Breast epithelium (tissue), 4 donors: Measurements from ENCODE around the gene ATG9B. TPM values are rescaled to one million over a fixed set of nuclear protein-coding genes. Genes with fewer than 3 reads are reported as not detected.

Experiments
- DNase-seq, 2 donors: peaks; one replicate each; pipeline ENCODE4 v3.0.0-alpha.2; 2019; ENCODE audit warnings: low spot score in 2 of 2
- H3K27ac ChIP-seq, 2 donors: fragments of 200-600 bp; sonication (generic) in 1 of 2; one replicate each; pipeline ENCODE4 v1.5.1; 2016 to 2019; ENCODE audit warnings: mild to moderate bottlenecking in 1 of 2
- H3K27me3 ChIP-seq, 2 donors: fragments of 200-600 bp; sonication (generic) in 1 of 2; one replicate each; pipeline versions ENCODE4 v1.5.1 to v1.6.0; 2017 to 2019; ENCODE audit warnings: control low read depth in 1 of 2, mild to moderate bottlenecking in 1 of 2
- H3K36me3 ChIP-seq: fragments of 200-600 bp; one replicate; pipeline ENCODE4 v1.5.1; 2019
- H3K4me1 ChIP-seq, 2 donors: fragments of 200-600 bp; sonication (generic); one replicate each; pipeline ENCODE4 v1.5.1; 2016 to 2019; ENCODE audit warnings: control low read depth in 1 of 2
- H3K4me3 ChIP-seq, 3 donors: fragments of 200-600 bp; sonication (generic); 1 replicate in 2 of 3; 2 replicates in 1 of 3; pipeline ENCODE4 v1.5.1; 2016 to 2019; ENCODE audit warnings: mild to moderate bottlenecking in 3 of 3, moderate library complexity in 2 of 3
- H3K9me3 ChIP-seq, 2 donors: fragments of 200-600 bp; sonication (generic) in 1 of 2; one replicate each; pipeline ENCODE4 v1.5.1; 2016 to 2019; ENCODE audit warnings: control low read depth in 1 of 2
- POLR2A ChIP-seq: fragments of 450-650 bp; IDR thresholded peaks from one replicate; pipeline ENCODE4 v1.6.1; 2016; ENCODE audit warnings: antibody characterized with exemption, mild to moderate bottlenecking, moderate library complexity
- POLR2AphosphoS5 ChIP-seq, 3 donors: sonication (generic); formaldehyde crosslinking; IDR thresholded peaks; one replicate each; pipeline ENCODE4 v1.6.1; 2017; ENCODE audit warnings: antibody characterized with exemption in 3 of 3
- intact Hi-C: fragments of 100-400 bp; cut with DNase I; formaldehyde crosslinking; loops from one replicate; pipeline ENCODE4 v1.15.1; 2023; ENCODE audit warnings: low total_unique reads
- total RNA-seq, 3 donors: library from RNA; depleted of rRNA; stranded (reverse); fragments of >200 nt; gene quantifications; one replicate each; pipeline ENCODE4 v1.1.0, GENCODE V29; 2016
- TF ChIP-seq, protein P1 (sequence below), 3 donors: fragments of 450-650 bp; IDR thresholded peaks; one replicate each; pipeline ENCODE4 v1.5.1; 2016 to 2017; ENCODE audit warnings: antibody characterized with exemption in 3 of 3, mild to moderate bottlenecking in 3 of 3, moderate library complexity in 3 of 3

ATG9B gene, protein sequence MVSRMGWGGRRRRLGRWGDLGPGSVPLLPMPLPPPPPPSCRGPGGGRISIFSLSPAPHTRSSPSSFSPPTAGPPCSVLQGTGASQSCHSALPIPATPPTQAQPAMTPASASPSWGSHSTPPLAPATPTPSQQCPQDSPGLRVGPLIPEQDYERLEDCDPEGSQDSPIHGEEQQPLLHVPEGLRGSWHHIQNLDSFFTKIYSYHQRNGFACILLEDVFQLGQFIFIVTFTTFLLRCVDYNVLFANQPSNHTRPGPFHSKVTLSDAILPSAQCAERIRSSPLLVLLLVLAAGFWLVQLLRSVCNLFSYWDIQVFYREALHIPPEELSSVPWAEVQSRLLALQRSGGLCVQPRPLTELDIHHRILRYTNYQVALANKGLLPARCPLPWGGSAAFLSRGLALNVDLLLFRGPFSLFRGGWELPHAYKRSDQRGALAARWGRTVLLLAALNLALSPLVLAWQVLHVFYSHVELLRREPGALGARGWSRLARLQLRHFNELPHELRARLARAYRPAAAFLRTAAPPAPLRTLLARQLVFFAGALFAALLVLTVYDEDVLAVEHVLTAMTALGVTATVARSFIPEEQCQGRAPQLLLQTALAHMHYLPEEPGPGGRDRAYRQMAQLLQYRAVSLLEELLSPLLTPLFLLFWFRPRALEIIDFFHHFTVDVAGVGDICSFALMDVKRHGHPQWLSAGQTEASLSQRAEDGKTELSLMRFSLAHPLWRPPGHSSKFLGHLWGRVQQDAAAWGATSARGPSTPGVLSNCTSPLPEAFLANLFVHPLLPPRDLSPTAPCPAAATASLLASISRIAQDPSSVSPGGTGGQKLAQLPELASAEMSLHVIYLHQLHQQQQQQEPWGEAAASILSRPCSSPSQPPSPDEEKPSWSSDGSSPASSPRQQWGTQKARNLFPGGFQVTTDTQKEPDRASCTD
- 1 to 10 TPM in 1 of 3 donors, under 1 TPM in 1, not detected in 1; 0.44 to 2.0 TPM for total RNA-seq

- H3K36me3 ChIP-seq = no peaks in the 10 kb centered on the region
- TF ChIP-seq POLR2AphosphoS5 (IDR thresholded peaks at IDR 0.05) = no peak
- H3K4me1 ChIP-seq = no peaks in the 10 kb centered on the region
- no peaks in the 10 kb centered on the region for H3K27me3 ChIP-seq
- DNase-seq = no peak
- H3K4me3 ChIP-seq = no peak within 1 kb of the TSS
- H3K27ac ChIP-seq = no peak within 1 kb of the TSS
- H3K9me3 ChIP-seq = no peaks in the 10 kb centered on the region
- intact Hi-C loops = no loop called here
Observed at GRCh38 chr7:151024435-151025056, at the start of gene ATG9B. TSS of gene ATG9B (minus strand) at chr7:151024494. CDS start at chr7:151024423, 71 bp downstream.

GRCh38 chr7:151073990-151074389, 49.7 kb upstream of the ATG9B start:
- Histone ChIP-seq H3K4me3 (no peak overlapping the region), H3K27ac (no peak overlapping the region), H3K36me3 (peaks cover 19% of the 10 kb centered on the region), H3K9me3 (no peaks in the 10 kb centered on the region), H3K27me3 (no peaks in the 10 kb centered on the region), H3K4me1 (peaks cover 0 to 1% of the 10 kb centered on the region in 2 donors)
- TF ChIP-seq POLR2AphosphoS5 (IDR thresholded peaks at IDR 0.05) (no peak), POLR2A (no peak)
- TF ChIP-seq, protein P1, sequence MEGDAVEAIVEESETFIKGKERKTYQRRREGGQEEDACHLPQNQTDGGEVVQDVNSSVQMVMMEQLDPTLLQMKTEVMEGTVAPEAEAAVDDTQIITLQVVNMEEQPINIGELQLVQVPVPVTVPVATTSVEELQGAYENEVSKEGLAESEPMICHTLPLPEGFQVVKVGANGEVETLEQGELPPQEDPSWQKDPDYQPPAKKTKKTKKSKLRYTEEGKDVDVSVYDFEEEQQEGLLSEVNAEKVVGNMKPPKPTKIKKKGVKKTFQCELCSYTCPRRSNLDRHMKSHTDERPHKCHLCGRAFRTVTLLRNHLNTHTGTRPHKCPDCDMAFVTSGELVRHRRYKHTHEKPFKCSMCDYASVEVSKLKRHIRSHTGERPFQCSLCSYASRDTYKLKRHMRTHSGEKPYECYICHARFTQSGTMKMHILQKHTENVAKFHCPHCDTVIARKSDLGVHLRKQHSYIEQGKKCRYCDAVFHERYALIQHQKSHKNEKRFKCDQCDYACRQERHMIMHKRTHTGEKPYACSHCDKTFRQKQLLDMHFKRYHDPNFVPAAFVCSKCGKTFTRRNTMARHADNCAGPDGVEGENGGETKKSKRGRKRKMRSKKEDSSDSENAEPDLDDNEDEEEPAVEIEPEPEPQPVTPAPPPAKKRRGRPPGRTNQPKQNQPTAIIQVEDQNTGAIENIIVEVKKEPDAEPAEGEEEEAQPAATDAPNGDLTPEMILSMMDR (IDR thresholded peaks at IDR 0.05) = no peak
- no peak for DNase-seq
- intact Hi-C loops = no loop called here

DNA sequence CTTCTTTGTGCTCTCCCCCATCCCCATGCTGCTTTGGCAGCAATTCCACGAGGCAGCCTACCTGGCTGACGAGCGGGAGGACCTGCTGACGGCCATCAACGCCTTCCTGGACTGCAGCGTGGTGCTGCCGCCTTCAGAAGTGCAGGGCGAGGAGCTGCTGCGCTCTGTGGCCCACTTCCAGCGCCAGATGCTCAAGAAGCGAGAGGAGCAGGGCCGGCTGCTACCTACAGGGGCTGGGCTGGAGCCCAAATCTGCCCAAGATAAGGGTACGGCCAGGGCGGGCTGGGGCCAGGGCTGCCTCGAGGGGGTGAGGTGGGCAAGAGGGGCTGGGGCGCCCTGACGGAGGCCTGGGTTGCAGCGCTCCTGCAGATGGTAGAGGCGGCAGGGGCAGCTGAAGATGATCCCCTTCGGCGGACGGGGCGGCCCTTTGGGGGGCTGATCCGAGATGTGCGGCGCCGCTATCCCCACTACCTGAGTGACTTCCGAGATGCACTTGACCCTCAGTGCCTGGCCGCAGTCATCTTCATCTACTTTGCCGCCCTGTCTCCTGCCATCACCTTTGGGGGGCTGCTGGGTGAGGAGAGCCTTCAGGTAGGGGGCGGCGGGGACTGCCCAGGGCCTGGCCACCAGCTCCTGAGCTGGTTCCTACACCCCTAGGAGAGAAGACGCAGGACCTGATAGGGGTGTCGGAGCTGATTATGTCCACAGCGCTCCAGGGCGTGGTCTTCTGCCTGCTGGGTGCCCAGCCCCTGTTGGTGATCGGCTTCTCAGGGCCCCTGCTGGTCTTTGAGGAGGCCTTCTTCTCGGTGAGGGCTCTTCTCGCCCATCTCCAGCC, 47.0 kb upstream of the ATG9B start:
- Histone ChIP-seq H3K27me3 (no peaks in the 10 kb centered on the region), H3K36me3 (peaks cover 29% of the 10 kb centered on the region), H3K4me3 (no peak overlapping the region), H3K9me3 (no peaks in the 10 kb centered on the region), H3K27ac (no peak overlapping the region), H3K4me1 (no peaks in the 10 kb centered on the region)
- intact Hi-C loops = no loop called here
- no peak for DNase-seq
- TF ChIP-seq POLR2A (no peak), POLR2AphosphoS5 (IDR thresholded peaks at IDR 0.05) (no peak)
- TF ChIP-seq, protein P1 (IDR thresholded peaks at IDR 0.05) = no peak

- Histone ChIP-seq H3K36me3 (peaks cover 29% of the 10 kb centered on the region), H3K4me1 (no peaks in the 10 kb centered on the region), H3K9me3 (no peaks in the 10 kb centered on the region), H3K27ac (no peak overlapping the region), H3K4me3 (no peak overlapping the region), H3K27me3 (no peaks in the 10 kb centered on the region)
- TF ChIP-seq, protein P1 (IDR thresholded peaks at IDR 0.05) = no peak
- TF ChIP-seq POLR2A = no peak
- TF ChIP-seq POLR2AphosphoS5 (IDR thresholded peaks at IDR 0.05) = no peak
- intact Hi-C loops = no loop called here
- DNase-seq = no peak
Observed at GRCh38 chr7:151070574-151070960, 46.3 kb upstream of the ATG9B start.
